Osteocyte (in vitro differentiated cells): ENCODE measurements around the gene PAQR4. TPM values are rescaled to one million over a fixed set of nuclear protein-coding genes. Genes with fewer than 3 reads are reported as not detected.
A peak's percentile ranks its signal among the peaks of the same experiment; 100 is the strongest.

Source experiments
- DNase-seq: peaks from one replicate; pipeline ENCODE4 v3.0.0; 2021; ENCODE audit warnings: mixed read lengths; ENCODE audit not compliant: unreplicated experiment; ENCODE audit errors: extremely low spot score
- H3K27ac Mint-ChIP-seq: one replicate; pipeline ENCODE4 v1.8.0; 2021; ENCODE audit warnings: mild to moderate bottlenecking, mixed read lengths; ENCODE audit not compliant: unreplicated experiment
- H3K27me3 Mint-ChIP-seq: one replicate; pipeline ENCODE4 v1.8.0; 2021; ENCODE audit warnings: mixed read lengths; ENCODE audit not compliant: unreplicated experiment
- H3K36me3 Mint-ChIP-seq: one replicate; pipeline ENCODE4 v1.8.0; 2021; ENCODE audit warnings: mixed read lengths; ENCODE audit not compliant: unreplicated experiment
- H3K4me1 Mint-ChIP-seq: one replicate; pipeline ENCODE4 v1.8.0; 2021; ENCODE audit warnings: mixed read lengths; ENCODE audit not compliant: unreplicated experiment
- H3K4me3 Mint-ChIP-seq: one replicate; pipeline ENCODE4 v1.8.0; 2021; ENCODE audit warnings: mild to moderate bottlenecking, moderate library complexity, mixed read lengths; ENCODE audit not compliant: unreplicated experiment
- H3K9me3 Mint-ChIP-seq: one replicate; pipeline ENCODE4 v1.8.0; 2021; ENCODE audit warnings: mixed read lengths; ENCODE audit not compliant: unreplicated experiment
- CTCF ChIP-seq: fragments of 200-600 bp; sonication (generic); IDR thresholded peaks from 2 replicates; pipeline ENCODE4 v1.5.0; 2021; ENCODE audit warnings: antibody characterized with exemption, mild to moderate bottlenecking, moderate library complexity
- total RNA-seq: library from RNA; stranded (reverse); gene quantifications from 2 replicates; pipeline ENCODE4 v1.2.1, GENCODE V29; 2021

PAQR4 gene
- total RNA-seq, 1 donor from 2014 or later: 8.4 TPM

- no peaks in the 10 kb centered on the region for H3K9me3 Mint-ChIP-seq
- peaks cover 1% of the 10 kb centered on the region for H3K4me1 Mint-ChIP-seq
- H3K27ac Mint-ChIP-seq: no peak overlapping the region
- no peaks in the 10 kb centered on the region for H3K36me3 Mint-ChIP-seq
- no peak for DNase-seq
- no peak overlapping the region for H3K4me3 Mint-ChIP-seq
- H3K27me3 Mint-ChIP-seq: peaks cover 49% of the 10 kb centered on the region
- TF ChIP-seq CTCF: no peak
Measured at GRCh38 chr16:3004319-3004718, 35.2 kb downstream of the PAQR4 start.

- no peaks in the 10 kb centered on the region for H3K9me3 Mint-ChIP-seq
- peaks cover 44% of the 10 kb centered on the region for H3K27me3 Mint-ChIP-seq
- H3K4me3 Mint-ChIP-seq: peak overlapping the region; percentile 26
- no peaks in the 10 kb centered on the region for H3K36me3 Mint-ChIP-seq
- no peak for TF ChIP-seq CTCF
- no peak overlapping the region for H3K27ac Mint-ChIP-seq
- peaks cover 1% of the 10 kb centered on the region for H3K4me1 Mint-ChIP-seq
- no peak for DNase-seq
Measured at GRCh38 chr16:3004781-3005284, 35.7 kb downstream of the PAQR4 start.

- no peak for DNase-seq
- Mint-ChIP-seq H3K9me3 (no peaks in the 10 kb centered on the region), H3K27me3 (peaks cover 38% of the 10 kb centered on the region), H3K4me3 (no peak overlapping the region), H3K27ac (no peak overlapping the region), H3K4me1 (peaks cover 3% of the 10 kb centered on the region), H3K36me3 (no peaks in the 10 kb centered on the region)
- no peak for TF ChIP-seq CTCF
Measured at GRCh38 chr16:3007059-3007956, 38.2 kb downstream of the PAQR4 start.

GRCh38 chr16:3007957-3008689, 39.0 kb downstream of the PAQR4 start:
- Mint-ChIP-seq H3K9me3 (no peaks in the 10 kb centered on the region), H3K4me3 (no peak overlapping the region), H3K27me3 (peaks cover 45% of the 10 kb centered on the region), H3K36me3 (no peaks in the 10 kb centered on the region), H3K4me1 (peaks cover 10% of the 10 kb centered on the region), H3K27ac (no peak overlapping the region)
- no peak for TF ChIP-seq CTCF
- no peak for DNase-seq

GRCh38 chr16:3008690-3009037, 39.5 kb downstream of the PAQR4 start:
- no peak overlapping the region for H3K4me3 Mint-ChIP-seq
- H3K27ac Mint-ChIP-seq: no peak overlapping the region
- TF ChIP-seq CTCF: no peak
- H3K27me3 Mint-ChIP-seq: peaks cover 45% of the 10 kb centered on the region
- H3K4me1 Mint-ChIP-seq: peaks cover 10% of the 10 kb centered on the region
- no peaks in the 10 kb centered on the region for H3K9me3 Mint-ChIP-seq
- H3K36me3 Mint-ChIP-seq: no peaks in the 10 kb centered on the region
- no peak for DNase-seq
